ENCODE measurements around the gene ZNF385B. TPM values are rescaled to one million over a fixed set of nuclear protein-coding genes. Genes with fewer than 3 reads are reported as not detected.
"Not testable (repeated sequence)": the region's sequence is repeated elsewhere in the genome, so short reads cannot be mapped to it uniquely, and the experiment has no call there.

ZNF385B gene
- total RNA-seq, 1 experiment from 2014 or later: not detected

DNA sequence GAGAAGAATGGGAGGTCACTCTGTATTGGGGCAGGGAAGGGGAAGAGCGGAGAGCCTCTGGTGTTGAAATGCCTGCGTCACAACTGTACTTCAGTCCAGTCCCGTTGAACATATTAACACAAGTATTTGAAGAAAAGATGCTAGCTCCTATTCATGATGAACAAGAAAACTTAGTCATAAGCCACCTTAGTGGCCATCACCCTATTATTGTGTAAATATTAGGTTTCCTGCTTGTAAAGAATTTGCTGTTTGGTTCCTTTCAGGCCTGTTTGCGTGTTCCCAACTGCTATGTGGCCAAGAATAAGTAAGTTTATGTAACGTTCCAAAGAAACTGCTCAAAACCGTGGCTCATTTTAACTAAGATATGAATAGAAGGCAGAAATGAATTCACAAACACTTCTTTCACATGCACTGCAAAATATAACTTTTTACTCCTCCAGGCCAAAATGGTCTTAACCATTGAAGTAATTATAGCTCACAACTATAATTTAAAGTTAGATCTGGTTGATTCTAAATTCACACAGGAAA, 204.3 kb downstream of the ZNF385B start:
- in situ Hi-C loops (cut with HindIII; ENCODE audit: low sequenced_read_pairs): no loop called here
- DNase-seq (ENCODE audit: low spot score): no peak

DNA sequence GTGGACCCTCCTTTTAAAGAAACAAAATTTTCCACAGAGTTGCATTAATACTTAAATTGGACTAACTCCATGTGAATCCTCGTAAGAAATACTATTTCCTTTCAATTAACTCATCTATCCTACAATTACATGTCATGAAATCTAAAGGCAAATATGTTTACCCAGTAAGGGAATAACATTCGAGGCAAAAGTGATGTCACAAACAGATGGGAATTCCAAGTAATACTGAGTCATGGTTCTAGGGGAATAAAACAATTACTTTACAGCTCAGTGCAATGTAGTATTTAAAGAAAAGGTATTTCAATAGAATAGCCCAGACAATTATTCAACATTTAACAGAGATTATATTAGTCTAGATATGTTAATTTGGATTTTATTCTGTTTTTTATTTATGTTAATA, 205.8 kb downstream of the ZNF385B start:
- in situ Hi-C loops (cut with HindIII; ENCODE audit: low sequenced_read_pairs): no loop called here
- no peak for DNase-seq (ENCODE audit: low spot score)

DNA sequence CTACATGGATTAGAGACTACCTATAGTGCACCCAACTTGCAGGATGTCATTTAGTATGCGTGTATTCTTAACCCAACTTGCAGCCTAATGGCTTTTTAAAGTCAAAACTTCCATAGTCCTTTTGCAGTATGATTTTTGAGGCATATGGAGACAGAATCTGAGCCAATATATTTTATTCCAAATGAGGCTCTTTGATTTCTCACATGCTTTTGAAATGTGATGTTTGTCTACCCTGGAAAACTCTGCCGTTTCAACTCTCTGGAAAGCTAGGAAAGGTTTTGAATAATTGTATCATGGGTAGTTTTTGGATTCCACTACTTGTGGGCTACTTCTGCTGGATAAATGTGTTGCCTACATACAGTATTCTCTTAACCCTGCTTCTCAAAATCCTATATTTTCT, 206.6 kb downstream of the ZNF385B start:
- in situ Hi-C loops (cut with HindIII; ENCODE audit: low sequenced_read_pairs): no loop called here
- no peak for DNase-seq (ENCODE audit: low spot score)

DNA sequence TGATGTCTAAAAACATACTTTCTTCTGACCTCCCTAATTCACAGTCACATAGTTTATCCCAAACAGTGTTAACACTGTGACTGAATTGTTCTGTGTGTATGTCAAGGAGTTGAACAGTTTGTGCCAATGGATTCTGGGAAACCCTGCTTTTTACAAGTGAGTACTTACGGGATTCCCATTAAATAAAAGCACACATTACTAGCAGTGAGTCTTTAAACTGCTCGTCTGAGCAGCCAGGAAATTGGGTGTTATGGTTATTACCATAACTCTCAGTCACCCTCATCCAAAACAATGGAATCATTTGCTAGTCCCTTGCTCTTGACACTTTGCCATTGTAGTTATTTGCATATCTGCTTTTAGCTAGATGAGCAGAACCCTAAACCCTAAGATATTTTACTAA, 209.1 kb downstream of the ZNF385B start:
- no peak for DNase-seq (ENCODE audit: low spot score)
- in situ Hi-C loops (cut with HindIII; ENCODE audit: low sequenced_read_pairs): no loop called here

DNA sequence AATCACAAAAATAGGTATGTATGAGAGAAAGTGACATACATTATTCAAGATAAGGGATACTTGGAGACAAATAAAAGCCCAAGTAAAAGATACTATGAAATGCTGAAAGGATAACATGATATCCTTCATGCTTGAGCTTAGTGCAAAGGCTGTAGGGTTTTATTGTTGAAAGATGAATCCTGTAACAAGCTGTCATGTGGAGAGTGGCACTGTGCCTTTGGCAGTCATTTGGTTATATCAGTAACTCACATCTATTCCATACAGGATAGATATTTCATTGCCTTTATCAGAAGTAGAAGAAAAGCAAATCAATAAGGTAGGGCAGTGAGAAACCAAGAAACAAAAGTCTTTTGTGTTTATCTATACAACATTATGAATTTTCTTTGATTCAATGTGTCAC, 211.0 kb downstream of the ZNF385B start:
- in situ Hi-C loops (cut with HindIII; ENCODE audit: low sequenced_read_pairs): no loop called here
- DNase-seq (ENCODE audit: low spot score): no peak

DNA sequence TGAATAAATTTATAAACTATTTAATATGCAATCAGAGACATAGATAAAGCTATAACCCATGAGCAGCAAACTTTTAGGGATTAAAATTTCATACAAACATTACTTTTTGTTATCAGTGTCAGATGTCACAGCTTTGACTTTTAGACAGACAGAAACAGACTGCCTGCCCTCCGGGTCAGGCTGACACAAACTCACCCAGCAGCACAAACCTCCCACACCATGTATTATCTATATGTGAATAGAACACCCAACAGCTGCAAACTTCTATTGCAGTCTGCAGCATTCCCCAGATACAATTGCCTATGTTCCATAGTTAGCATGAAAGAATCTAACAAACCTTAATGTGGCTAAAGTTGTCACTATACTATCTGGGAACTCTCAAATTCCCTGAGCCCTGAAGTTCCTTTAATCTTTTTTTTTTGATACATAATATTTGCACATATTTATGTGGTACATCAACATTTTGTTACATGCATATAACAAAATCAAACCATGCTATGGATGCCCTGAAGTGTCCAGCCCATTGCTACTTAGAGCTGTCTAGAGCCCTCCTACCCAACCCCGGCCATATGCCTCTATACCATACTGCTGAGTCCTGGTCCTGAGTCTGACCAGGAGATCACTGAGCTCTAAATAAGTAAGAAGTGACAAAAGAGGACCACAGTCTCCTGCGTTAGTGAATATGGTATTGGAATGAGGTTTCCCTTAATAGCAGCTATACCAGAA, 214.4 kb downstream of the ZNF385B start:
- no peak for DNase-seq (ENCODE audit: low spot score)
- in situ Hi-C loops (cut with HindIII; ENCODE audit: low sequenced_read_pairs): no loop called here

DNA sequence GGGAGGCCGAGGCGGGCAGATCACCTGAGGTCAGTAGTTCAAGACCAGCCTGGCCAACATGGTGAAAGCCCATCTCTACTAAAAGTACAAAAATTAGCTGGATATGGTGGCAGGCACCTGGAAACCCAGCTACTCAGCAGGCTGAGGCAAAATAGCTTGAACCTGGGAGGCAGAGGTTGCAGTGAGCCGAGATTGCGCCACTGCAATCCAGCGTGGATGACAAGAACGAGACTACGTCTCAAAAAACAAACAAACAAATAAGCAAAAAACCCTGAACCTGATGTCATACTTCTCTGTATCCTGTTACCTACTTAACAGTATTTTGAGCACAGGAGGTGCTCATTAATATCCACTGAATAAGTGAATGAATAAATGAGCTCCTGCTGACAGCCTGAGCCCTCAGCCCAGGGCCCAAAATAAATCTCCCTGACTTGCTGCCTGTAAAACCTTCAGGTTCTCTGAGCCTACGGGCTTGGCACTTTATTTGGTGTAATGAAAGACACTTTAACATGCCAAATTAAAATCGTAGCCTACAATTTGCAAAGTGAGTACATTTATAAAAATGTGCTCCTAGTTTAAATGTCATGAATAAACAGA, 215.1 kb downstream of the ZNF385B start:
- in situ Hi-C loops (cut with HindIII; ENCODE audit: low sequenced_read_pairs): no loop called here
- DNase-seq (ENCODE audit: low spot score): peak; percentile 27

DNA sequence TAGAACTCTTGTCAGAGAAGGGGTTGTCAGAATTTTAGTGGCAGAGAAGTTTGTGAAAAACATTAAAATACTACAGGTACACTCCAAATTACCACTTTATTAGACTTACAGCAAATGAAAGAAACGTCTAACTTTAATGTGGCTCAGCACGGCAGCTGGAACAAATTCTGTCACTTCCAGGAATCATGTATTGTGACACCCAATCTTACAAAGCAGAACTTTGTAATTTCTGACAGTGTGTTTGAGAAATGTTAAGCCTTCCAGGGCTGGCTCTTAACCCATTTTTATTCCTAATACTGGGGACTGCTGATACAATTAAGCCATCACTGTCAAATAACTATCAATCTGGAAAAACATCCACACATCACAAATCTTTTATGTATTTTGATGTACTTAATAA, 216.4 kb downstream of the ZNF385B start:
- in situ Hi-C loops (cut with HindIII; ENCODE audit: low sequenced_read_pairs): no loop called here

DNA sequence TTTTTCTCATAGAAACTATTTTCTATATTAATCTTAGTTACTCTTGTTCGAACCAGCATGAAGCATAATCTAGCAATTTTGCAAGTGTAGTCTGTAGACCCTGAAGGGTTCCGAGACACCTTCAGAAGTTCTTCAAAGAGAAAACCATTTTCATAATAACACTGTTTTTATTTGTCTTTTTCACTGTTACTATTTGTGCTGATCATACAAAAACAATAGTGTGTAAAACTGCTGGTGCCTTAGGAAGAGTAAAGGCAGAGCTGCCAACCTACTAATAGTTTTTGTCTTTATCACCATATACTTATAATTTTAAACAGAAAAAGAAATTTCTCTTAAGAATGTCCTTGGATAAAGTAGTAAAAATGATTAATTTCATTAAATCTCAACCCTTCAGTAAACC, 218.9 kb downstream of the ZNF385B start:
- DNase-seq (ENCODE audit: low spot score): no peak
- in situ Hi-C loops (cut with HindIII; ENCODE audit: low sequenced_read_pairs): no loop called here

More for the DNA sequence above, 216.4 kb downstream of the ZNF385B start:
- no peak for DNase-seq (ENCODE audit: low spot score)

DNA sequence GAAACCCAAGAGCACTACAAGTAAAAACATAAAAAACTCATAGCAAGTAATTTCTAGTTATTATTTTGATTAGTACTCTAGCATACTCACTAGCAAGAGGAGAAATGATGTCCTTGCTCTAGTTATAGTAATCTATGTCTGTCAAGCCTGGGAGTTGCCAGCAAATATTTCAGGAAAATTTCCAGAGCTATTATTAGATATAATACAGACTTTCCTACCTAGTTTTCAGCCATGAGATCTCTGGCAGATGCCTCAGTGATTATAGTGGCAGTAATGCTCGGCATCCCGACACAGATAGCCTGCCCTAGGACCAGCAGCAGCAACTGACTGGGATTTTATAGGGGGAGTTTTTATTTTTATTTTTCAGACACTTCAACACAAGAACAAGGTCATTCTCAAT, 224.4 kb downstream of the ZNF385B start:
- peak; percentile 87 for DNase-seq (ENCODE audit: low spot score)
- in situ Hi-C loops (cut with HindIII; ENCODE audit: low sequenced_read_pairs): no loop called here

DNA sequence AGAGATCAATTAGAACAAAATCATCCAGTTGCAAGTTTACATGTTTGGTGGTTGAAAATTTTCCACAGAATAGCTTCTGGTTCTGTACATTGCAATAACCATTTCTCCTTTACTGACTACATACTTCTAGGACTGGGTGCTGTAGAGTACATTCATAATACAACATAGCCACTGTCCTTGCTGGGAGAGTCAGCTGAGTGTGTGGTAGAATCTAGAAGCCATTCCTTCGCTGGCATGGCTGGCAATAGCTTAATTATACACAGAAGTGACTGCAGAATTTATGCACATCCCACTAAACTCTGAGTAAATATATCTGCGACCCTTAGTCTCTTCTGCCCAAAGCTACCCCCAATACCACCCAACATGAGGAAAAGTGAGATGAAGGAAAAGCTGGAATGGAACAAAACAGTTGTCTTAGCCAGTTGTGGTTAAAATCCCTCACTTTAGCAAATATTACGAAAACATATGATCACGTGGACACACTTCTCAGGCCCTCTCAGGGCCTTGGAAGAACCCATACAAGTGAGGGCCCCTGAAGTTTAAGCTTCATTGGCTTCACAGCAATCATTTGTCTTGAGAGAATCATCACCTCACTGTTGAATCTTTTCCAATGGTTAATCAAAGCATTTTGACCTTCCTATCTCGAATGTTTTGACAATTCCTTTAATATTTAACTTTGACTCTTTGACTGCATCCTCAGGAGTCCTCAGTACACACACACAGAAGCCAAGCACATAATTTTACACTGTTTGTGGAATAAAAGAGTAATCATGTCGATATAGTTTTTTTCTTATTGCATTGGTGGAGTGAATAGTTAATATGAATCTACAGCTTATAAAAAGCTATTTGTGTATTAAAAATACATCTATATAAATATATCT, 225.1 kb downstream of the ZNF385B start:
- no peak for DNase-seq (ENCODE audit: low spot score)
- in situ Hi-C loops (cut with HindIII; ENCODE audit: low sequenced_read_pairs): no loop called here

DNA sequence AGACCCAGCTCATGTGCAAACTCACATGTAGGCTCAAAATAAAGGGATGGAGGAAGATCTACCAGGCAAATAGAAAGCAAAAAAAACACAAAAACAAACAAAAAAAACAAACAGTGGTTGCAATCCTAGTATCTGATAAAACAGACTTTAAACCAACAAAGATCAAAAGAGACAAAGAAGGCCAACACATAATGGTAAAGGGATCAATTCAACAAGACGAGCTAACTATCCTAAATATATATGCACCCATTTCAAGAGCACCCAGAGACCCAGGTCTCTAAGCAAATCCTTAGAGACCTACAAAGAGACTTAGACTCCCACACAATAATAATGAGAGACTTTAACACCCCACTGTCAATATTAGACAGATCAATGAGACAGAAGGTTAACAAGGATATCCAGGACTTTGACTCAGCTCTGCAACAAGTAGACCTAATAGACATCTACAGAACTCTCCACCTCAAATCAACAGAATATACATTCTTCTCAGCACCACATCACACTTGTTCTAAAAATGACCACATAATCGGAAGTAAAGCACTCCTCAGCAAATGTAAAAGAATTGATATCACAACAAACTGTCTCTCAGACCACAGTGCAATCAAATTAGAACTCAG, 229.5 kb downstream of the ZNF385B start:
- DNase-seq (ENCODE audit: low spot score); in situ Hi-C loops (cut with HindIII; ENCODE audit: low sequenced_read_pairs): not testable (repeated sequence)

DNA sequence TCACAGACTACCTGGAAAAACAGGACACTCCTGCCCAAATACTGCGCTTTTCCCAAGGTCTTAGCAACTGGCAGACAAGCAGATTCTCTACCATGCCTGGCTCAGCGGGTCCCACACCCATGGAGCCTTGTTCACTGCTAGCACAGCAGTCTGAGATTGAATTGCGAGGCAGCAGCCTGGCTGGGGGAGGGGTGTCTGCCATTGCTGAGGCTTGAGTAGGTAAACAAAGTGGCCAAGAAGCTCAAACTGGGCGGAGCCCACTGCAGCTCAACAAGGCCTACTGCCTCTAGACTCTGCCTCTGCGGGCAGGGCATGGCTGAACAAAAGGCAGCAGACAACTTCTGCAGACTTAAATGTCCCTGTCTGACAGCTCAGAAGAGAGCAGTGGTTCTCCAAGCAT, 231.6 kb downstream of the ZNF385B start:
- in situ Hi-C loops (cut with HindIII; ENCODE audit: low sequenced_read_pairs); DNase-seq (ENCODE audit: low spot score): not testable (repeated sequence)

DNA sequence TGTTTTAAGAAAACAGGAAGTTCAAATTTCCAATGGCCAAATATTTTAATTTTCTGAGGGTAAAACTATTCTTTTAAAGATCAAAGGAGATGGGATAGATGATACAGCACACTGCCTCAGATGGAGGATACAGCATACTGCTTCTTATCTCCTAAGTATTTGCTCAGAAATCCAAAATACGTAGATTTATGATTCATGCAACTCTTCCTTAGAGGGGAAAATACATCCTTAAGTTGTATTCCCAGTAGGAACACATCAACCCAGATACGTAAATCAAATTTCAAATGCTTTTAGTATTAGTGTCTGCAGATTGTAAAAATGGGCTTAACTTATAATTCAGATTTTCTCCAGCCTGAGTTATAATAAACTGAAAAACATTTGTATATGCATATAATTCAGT, 235.2 kb downstream of the ZNF385B start:
- in situ Hi-C loops (cut with HindIII; ENCODE audit: low sequenced_read_pairs): no loop called here
- no peak for DNase-seq (ENCODE audit: low spot score)

DNA sequence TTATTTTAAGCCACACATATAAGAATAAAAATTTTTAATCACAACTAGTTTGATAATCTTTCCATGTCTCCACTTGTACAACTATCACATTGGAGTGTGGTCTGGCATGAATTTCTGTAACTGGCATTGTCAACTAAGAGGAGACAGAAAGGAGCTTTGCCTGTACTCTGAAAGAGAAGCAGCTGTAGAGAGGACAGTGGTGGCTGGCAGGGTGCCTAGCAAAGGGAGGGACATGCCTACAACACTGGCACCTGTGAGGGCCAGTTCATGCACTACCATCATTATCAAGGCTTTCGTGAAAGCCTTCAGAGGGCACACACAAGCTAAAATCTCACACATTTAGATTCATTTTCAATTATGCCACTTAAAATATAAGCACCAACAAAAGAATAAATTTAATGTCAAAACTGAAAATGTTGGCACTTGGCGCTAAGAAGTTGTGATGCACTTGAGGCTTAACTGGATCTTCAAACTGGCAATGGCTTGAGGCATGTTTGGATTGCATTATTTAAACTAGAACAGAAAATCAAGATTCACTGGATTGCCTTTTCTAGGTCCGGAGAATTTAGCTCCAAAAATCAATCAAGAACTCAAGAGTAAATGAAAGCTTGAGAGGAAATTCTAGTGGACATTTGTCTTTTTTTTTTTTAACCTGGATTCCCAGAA, 238.6 kb downstream of the ZNF385B start:
- DNase-seq (ENCODE audit: low spot score): no peak
- in situ Hi-C loops (cut with HindIII; ENCODE audit: low sequenced_read_pairs): no loop called here

DNA sequence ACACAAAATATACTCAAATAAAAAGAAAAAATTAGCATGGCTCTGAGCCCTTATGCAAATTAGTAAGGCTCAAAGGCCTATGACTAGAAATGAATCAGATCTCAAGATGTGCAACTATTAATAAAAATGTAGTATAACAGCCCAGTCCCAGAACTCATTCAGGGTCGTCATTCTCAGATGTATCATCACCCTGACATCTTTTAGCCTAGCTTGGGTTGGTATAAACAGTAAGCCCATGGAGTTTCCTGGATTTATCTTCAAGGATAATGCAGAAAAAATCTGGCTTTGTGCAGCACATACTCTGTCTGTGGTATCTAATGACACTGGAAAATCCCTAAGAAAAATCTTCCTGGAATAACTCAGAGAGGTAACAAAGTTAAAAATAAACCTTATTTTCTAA, 239.3 kb downstream of the ZNF385B start:
- DNase-seq (ENCODE audit: low spot score): no peak
- in situ Hi-C loops (cut with HindIII; ENCODE audit: low sequenced_read_pairs): no loop called here

DNA sequence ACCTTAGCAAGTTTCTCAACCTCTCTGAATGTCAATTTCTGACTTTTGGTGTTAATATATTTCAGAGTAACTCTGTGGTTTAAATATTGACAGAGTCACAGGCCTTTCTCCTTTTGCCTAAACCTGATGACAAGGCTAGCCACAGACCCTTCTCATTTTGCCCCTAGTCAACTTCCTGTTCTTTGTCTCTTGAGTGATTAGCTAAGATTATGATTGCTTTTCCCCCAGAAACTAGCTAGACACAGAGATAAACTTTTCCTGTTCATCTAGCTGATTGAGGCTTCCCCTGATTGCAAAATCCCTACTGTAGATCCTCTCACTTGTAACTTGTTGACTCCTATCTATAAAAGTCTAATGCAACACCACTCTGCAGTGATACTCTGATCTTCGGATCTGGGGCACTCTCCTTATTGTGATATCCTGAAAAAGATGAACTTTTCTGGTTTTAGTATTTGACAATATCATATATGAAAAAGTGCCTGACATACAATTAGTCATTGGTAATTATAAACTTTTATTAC, 241.4 kb downstream of the ZNF385B start:
- no peak for DNase-seq (ENCODE audit: low spot score)
- in situ Hi-C loops (cut with HindIII; ENCODE audit: low sequenced_read_pairs): no loop called here

DNA sequence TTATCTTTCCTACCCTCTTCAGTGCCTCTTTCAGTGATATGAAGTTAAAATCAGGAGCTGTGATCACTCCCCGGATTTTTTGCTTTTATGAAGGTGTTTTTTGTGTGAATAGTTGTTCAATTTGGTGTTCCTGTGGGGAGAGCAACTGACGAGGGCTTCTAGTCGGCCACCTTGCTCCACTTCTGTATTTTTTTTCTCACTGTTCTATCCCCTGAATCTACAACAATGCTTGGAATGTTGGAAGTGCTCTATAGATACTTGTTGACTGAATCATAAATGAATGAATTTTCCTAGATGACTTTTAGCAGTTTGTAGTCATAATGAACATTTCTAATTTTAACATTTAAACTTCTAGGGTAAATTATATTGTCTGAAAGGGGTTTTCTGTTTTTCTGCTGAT, 247.3 kb downstream of the ZNF385B start:
- in situ Hi-C loops (cut with HindIII; ENCODE audit: low sequenced_read_pairs): no loop called here
- DNase-seq (ENCODE audit: low spot score): no peak

DNA sequence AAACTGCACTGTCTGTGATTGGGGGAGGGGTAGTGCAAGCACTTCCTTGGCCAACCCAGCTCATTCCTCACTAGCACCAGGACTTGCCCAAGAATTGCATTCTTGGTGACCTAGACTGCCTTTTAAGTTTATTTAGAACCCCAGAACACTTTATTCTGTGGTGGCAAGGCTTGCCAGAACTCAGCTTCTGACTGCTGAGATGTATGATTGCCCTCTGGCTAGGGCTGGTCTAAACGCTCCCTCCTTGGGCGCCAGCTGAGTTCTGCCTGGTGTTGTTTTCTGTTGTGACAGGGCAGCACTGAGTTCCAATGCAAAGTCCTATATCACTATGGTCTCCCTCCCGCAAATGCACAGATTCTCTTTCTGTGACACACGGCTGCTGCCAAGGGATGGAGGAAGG, 247.7 kb downstream of the ZNF385B start:
- no peak for DNase-seq (ENCODE audit: low spot score)
- in situ Hi-C loops (cut with HindIII; ENCODE audit: low sequenced_read_pairs): no loop called here

Data from G401 (cell line).